ENCODE data around the gene NAA11. TPM values are rescaled to one million over a fixed set of nuclear protein-coding genes. Genes with fewer than 3 reads are reported as not detected.

The NAA11 gene
- total RNA-seq, 2 experiments from 2014 or later, result not detected

DNA sequence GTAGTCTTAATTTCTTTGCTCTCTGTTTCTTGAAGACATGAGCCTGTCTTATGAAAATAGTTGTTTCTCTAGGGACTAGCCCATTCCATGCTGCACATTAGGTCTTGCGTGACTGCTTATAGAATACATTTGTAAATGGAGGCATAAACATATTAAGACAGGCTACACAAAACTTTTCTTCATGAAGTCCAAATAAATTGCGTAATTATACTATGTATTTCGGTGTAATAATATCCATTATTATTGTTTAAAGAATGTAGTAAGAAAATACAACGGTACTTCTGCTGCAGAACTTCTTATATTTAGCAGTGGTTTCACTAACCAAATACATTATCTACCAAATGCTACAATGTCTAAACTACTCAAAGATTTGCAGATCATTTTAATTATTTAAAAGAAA is 8.5 kb upstream of the NAA11 start:
- DNase-seq (no peak), ATAC-seq (no peak)
- POLR2A ChIA-PET, result no interaction called here
- Mint-ChIP-seq H3K4me1 (ENCODE audit: low read depth) (no peaks in the 10 kb centered on the region), H3K9me3 (no peaks in the 10 kb centered on the region), H3K27me3 (no peaks in the 10 kb centered on the region), H3K4me3 (no peak overlapping the region), H3K36me3 (ENCODE audit: low read depth) (no peaks in the 10 kb centered on the region), H3K27ac (no peak overlapping the region)
- intact Hi-C loops (cut with micrococcal nuclease), result no loop called here
- TF ChIP-seq, protein P1, sequence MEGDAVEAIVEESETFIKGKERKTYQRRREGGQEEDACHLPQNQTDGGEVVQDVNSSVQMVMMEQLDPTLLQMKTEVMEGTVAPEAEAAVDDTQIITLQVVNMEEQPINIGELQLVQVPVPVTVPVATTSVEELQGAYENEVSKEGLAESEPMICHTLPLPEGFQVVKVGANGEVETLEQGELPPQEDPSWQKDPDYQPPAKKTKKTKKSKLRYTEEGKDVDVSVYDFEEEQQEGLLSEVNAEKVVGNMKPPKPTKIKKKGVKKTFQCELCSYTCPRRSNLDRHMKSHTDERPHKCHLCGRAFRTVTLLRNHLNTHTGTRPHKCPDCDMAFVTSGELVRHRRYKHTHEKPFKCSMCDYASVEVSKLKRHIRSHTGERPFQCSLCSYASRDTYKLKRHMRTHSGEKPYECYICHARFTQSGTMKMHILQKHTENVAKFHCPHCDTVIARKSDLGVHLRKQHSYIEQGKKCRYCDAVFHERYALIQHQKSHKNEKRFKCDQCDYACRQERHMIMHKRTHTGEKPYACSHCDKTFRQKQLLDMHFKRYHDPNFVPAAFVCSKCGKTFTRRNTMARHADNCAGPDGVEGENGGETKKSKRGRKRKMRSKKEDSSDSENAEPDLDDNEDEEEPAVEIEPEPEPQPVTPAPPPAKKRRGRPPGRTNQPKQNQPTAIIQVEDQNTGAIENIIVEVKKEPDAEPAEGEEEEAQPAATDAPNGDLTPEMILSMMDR (IDR thresholded peaks at IDR 0.05), result no peak
- CTCF ChIA-PET, result no interaction called here

DNA sequence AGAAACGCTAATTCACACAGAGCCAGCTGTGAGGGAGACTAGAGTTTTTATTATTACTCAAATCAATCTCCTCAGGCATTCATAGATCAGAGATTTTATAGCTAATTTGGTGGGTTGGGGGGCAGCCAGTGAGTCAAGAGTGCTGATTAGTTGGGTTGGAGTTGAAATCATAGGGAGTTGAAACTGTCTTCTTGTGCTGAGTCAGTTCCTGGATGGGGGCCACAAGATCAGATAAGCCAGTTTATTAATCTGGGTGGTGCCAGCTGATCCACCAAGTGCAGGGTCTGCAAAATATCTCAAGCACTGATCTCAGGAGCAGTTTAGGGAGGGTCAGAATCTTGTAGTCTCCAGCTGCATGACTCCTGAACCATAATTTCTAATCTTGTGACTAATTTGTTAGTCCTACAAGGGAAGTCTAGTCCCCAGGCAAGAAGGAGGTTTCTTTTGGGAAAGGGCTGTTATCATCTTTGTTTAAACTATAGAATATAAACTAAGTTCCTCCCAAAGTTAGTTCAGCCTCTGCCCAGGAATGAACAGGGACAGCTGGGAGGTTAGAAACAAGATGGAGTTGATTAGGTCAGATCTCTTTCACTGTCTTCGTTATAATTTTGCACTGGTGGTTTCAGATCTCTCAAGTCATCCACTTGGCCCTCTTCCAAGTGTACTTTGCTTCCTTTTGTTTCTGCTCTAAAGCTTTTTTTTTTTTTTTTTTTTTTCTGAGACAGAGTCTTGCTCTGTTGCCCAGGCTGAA is 5.4 kb upstream of the NAA11 start:
- no peaks in the 10 kb centered on the region for H3K9me3 Mint-ChIP-seq
- H3K4me1 Mint-ChIP-seq (ENCODE audit: low read depth), result no peaks in the 10 kb centered on the region
- H3K4me3 Mint-ChIP-seq, result no peak overlapping the region
- H3K27ac Mint-ChIP-seq, result no peak overlapping the region
- ATAC-seq, result no peak
- intact Hi-C loops (cut with micrococcal nuclease), result no loop called here
- H3K27me3 Mint-ChIP-seq, result no peaks in the 10 kb centered on the region
- ChIA-PET CTCF (no interaction called here), POLR2A (no interaction called here)
- no peaks in the 10 kb centered on the region for H3K36me3 Mint-ChIP-seq (ENCODE audit: low read depth)
- DNase-seq, result no peak
- TF ChIP-seq, protein P1 (IDR thresholded peaks at IDR 0.05), result no peak

DNA sequence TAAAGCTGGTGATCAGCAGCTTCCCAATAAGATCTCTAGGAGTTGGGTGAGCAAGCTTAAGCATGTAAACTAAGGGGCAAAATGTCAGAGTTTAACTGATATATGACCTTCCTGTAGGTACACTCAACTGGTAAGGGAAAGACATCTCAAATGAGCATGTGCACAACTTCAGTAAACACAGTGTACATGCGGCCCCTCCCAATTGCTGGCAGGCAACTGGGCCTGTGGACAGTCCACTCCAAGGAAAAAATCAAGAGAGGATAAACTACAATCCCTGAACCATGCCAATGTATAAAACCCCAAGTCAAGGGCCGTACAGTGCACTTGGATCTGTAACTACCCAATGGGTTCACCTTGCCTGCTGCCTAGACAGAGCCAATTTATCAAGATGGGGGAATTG is 4.9 kb upstream of the NAA11 start:
- TF ChIP-seq, protein P1 (IDR thresholded peaks at IDR 0.05), result no peak
- H3K27ac Mint-ChIP-seq, result no peak overlapping the region
- H3K36me3 Mint-ChIP-seq (ENCODE audit: low read depth), result no peaks in the 10 kb centered on the region
- H3K9me3 Mint-ChIP-seq, result peaks cover 1% of the 10 kb centered on the region
- CTCF ChIA-PET, result no interaction called here
- H3K27me3 Mint-ChIP-seq, result no peaks in the 10 kb centered on the region
- intact Hi-C loops (cut with micrococcal nuclease), result no loop called here
- POLR2A ChIA-PET, result no interaction called here
- DNase-seq (no peak), ATAC-seq (no peak)
- no peaks in the 10 kb centered on the region for H3K4me1 Mint-ChIP-seq (ENCODE audit: low read depth)
- no peak overlapping the region for H3K4me3 Mint-ChIP-seq

DNA sequence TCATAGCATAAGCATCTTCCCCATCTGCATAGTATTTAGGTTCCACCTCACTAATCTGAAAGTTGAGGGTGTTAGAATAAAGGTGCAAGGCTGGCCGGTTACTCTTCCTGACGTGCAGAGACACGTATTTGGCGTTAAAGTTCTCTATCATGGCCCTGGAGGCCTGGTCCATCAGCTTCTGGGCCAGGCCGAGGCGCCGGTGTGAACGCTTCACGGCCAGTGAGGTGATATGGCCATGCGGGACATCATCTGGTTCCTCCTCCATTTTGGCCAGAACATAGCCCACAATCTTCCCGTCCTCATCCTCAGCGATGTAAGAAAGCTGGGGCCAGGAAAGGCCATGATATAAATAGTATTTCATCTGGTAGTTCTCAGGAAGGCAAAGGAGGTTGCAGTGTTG is 425 bp downstream of the NAA11 start:
- no peaks in the 10 kb centered on the region for H3K27me3 Mint-ChIP-seq
- POLR2A ChIA-PET, result no interaction called here
- no peak overlapping the region for H3K4me3 Mint-ChIP-seq
- DNase-seq (no peak), ATAC-seq (no peak)
- H3K9me3 Mint-ChIP-seq, result peaks cover 3% of the 10 kb centered on the region
- no peak overlapping the region for H3K27ac Mint-ChIP-seq
- no peaks in the 10 kb centered on the region for H3K36me3 Mint-ChIP-seq (ENCODE audit: low read depth)
- TF ChIP-seq, protein P1 (IDR thresholded peaks at IDR 0.05), result no peak
- intact Hi-C loops (cut with micrococcal nuclease), result no loop called here
- CTCF ChIA-PET, result no interaction called here
- no peaks in the 10 kb centered on the region for H3K4me1 Mint-ChIP-seq (ENCODE audit: low read depth)

DNA sequence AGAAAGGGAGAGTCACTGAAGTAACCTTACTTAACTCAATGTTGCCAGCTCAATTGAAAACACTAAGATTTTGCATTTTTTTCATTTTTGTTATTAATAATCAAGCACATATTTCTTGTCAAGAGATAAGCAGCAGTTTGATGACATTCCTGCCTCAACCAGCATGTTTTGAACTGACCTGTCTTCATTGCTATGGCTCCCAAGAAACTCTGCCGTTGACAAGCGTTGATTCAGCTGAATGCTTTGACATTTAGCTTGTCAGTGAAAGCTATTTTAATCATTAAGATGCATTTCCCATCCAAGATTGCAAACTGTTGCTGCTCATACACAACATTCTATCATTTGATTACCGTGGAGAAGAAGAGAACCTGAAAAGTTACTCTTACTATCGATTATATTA is 5.9 kb downstream of the NAA11 start:
- CTCF ChIA-PET, result no interaction called here
- H3K36me3 Mint-ChIP-seq (ENCODE audit: low read depth), result no peaks in the 10 kb centered on the region

More for the DNA sequence above, 5.9 kb downstream of the NAA11 start:
- DNase-seq (no peak), ATAC-seq (no peak)
- intact Hi-C loops (cut with micrococcal nuclease), result no loop called here
- Mint-ChIP-seq H3K4me3 (no peak overlapping the region), H3K9me3 (no peaks in the 10 kb centered on the region), H3K27me3 (no peaks in the 10 kb centered on the region), H3K4me1 (ENCODE audit: low read depth) (no peaks in the 10 kb centered on the region), H3K27ac (no peak overlapping the region)
- POLR2A ChIA-PET, result no interaction called here
- TF ChIP-seq, protein P1 (IDR thresholded peaks at IDR 0.05), result no peak
